Inferior parietal cortex (tissue), 1 donor: ENCODE data around the gene PLXNC1.
"Not testable (repeated sequence)": the region's sequence is repeated elsewhere in the genome, so short reads cannot be mapped to it uniquely, and the experiment has no call there.

Experiments used
- DNase-seq: peaks from one replicate; pipeline ENCODE4 v3.0.0-alpha.2; 2016; ENCODE audit errors: extremely low spot score

PLXNC1 gene

GRCh38 chr12:94290353-94290752 is 142.0 kb downstream of the PLXNC1 start:
- DNase-seq, result no peak

- DNase-seq, result no peak
These were observed 148.8 kb downstream of the PLXNC1 start for GRCh38 chr12:94297096-94297699.

GRCh38 chr12:94297876-94298505 is 149.6 kb downstream of the PLXNC1 start:
- DNase-seq, result no peak

- DNase-seq, result no peak
These were observed 151.5 kb downstream of the PLXNC1 start for GRCh38 chr12:94299846-94300245.

GRCh38 chr12:94304012-94304411 is 155.6 kb downstream of the PLXNC1 start:
- DNase-seq, result no peak

GRCh38 chr12:94304566-94305061 is 156.2 kb downstream of the PLXNC1 start:
- DNase-seq, result no peak

GRCh38 chr12:94305130-94305957 is 157.0 kb downstream of the PLXNC1 start:
- DNase-seq, result no peak

- DNase-seq, result no peak
These were observed 160.2 kb downstream of the PLXNC1 start for GRCh38 chr12:94308612-94309011.

- no peak for DNase-seq
These were observed 161.0 kb downstream of the PLXNC1 start for GRCh38 chr12:94309373-94309772.

- DNase-seq, result no peak
These were observed 164.0 kb downstream of the PLXNC1 start for GRCh38 chr12:94312378-94312777.

GRCh38 chr12:94316600-94316999 is 168.2 kb downstream of the PLXNC1 start:
- not testable (repeated sequence) for DNase-seq

GRCh38 chr12:94318181-94318580 is 169.8 kb downstream of the PLXNC1 start:
- no peak for DNase-seq

- no peak for DNase-seq
These were observed 171.7 kb downstream of the PLXNC1 start for GRCh38 chr12:94320109-94320508.

- DNase-seq, result no peak
These were observed 174.0 kb downstream of the PLXNC1 start for GRCh38 chr12:94322346-94322745.

GRCh38 chr12:94326234-94326633 is 177.9 kb downstream of the PLXNC1 start:
- DNase-seq, result no peak

GRCh38 chr12:94326727-94327126 is 178.3 kb downstream of the PLXNC1 start:
- DNase-seq, result no peak

- no peak for DNase-seq
These were observed 179.4 kb downstream of the PLXNC1 start for GRCh38 chr12:94327809-94328208.

- no peak for DNase-seq
These were observed 181.0 kb downstream of the PLXNC1 start for GRCh38 chr12:94329366-94329765.

- no peak for DNase-seq
These were observed 185.0 kb downstream of the PLXNC1 start for GRCh38 chr12:94333396-94333795.

GRCh38 chr12:94336211-94336925 is 188.0 kb downstream of the PLXNC1 start:
- no peak for DNase-seq

- no peak for DNase-seq
These were observed 189.8 kb downstream of the PLXNC1 start for GRCh38 chr12:94338006-94338794.
